OCI-LY7 (cell line): ENCODE results near the gene ATP2A3. TPM values are rescaled to one million over a fixed set of nuclear protein-coding genes. Genes with fewer than 3 reads are reported as not detected.

Source experiments
- BruUV-seq: library from RNA; stranded (reverse); fragments of 400-500 nt; replicated peaks from 2 replicates; lab custom pipeline; 2021; lab: Mats Ljungman, UMichigan
- CTCF ChIA-PET: fragments of 300-600 bp; sonication (Branson Sonifier 250); formaldehyde crosslinking; loops from one replicate; lab custom pipeline; 2022; ENCODE audit warnings: antibody characterized with exemption; ENCODE audit not compliant: unreplicated experiment; lab: Charles Lee
- POLR2A ChIA-PET: fragments of 300-600 bp; sonication (Branson Sonifier 250); formaldehyde crosslinking; loops from one replicate; lab custom pipeline; 2022; ENCODE audit warnings: antibody characterized with exemption; lab: Charles Lee
- DNase-seq: peaks from one replicate; pipeline ENCODE4 v3.0.0-alpha.2; 2015; ENCODE audit warnings: low spot score
- H2AFZ ChIP-seq: fragments of 200-600 bp; sonication (generic), shearing (Covaris generic); 2 replicates; pipeline ENCODE4 v1.6.1; 2014; ENCODE audit warnings: mild to moderate bottlenecking, antibody characterized with exemption, low read length, moderate library complexity
- H3K27ac ChIP-seq: fragments of 200-600 bp; sonication (generic); 2 replicates; pipeline ENCODE4 v1.5.1; 2014; ENCODE audit warnings: mixed run types, low read depth, mild to moderate bottlenecking, moderate library complexity, low read length, inconsistent platforms; ENCODE audit not compliant: poor library complexity, severe bottlenecking
- H3K36me3 ChIP-seq: fragments of 200-600 bp; sonication (generic); 2 replicates; pipeline ENCODE4 v1.6.1; 2014; ENCODE audit warnings: mild to moderate bottlenecking, antibody characterized with exemption, low read length, moderate library complexity, mixed read lengths; ENCODE audit not compliant: insufficient read depth
- H3K4me1 ChIP-seq: fragments of 200-600 bp; sonication (generic); 2 replicates; pipeline ENCODE4 v1.5.1; 2014; ENCODE audit warnings: mild to moderate bottlenecking, low read length; ENCODE audit not compliant: insufficient read depth, poor library complexity, severe bottlenecking
- H3K4me2 ChIP-seq: fragments of 200-600 bp; sonication (generic); 2 replicates; pipeline ENCODE4 v1.6.1; 2014; ENCODE audit warnings: mild to moderate bottlenecking, low read length
- H3K4me3 ChIP-seq: fragments of 200-600 bp; sonication (generic); 2 replicates; pipeline ENCODE4 v1.5.1; 2014; ENCODE audit warnings: mild to moderate bottlenecking, low read depth, low read length; ENCODE audit not compliant: poor library complexity, severe bottlenecking
- H3K79me2 ChIP-seq: fragments of 200-600 bp; sonication (generic); 2 replicates; pipeline ENCODE4 v1.6.1; 2016; ENCODE audit warnings: low read depth, mild to moderate bottlenecking, low read length, moderate library complexity, mixed read lengths; ENCODE audit not compliant: insufficient read depth
- H3K9me2 ChIP-seq: fragments of 200-600 bp; sonication (generic); 2 replicates; pipeline ENCODE4 v1.6.1; 2016; ENCODE audit warnings: mild to moderate bottlenecking, low read length, mixed read lengths; ENCODE audit not compliant: insufficient read depth
- H3K9me3 ChIP-seq: fragments of 200-600 bp; sonication (generic); 2 replicates; pipeline ENCODE4 v1.6.1; 2014; ENCODE audit warnings: mild to moderate bottlenecking, mixed run types, low read length, mixed read lengths
- H4K20me1 ChIP-seq: fragments of 200-600 bp; sonication (generic); 2 replicates; pipeline ENCODE4 v1.6.1; 2014; ENCODE audit warnings: mild to moderate bottlenecking, antibody characterized with exemption, low read length, moderate library complexity, mixed read lengths; ENCODE audit not compliant: insufficient read depth
- CTCF ChIP-seq: fragments of 200-600 bp; sonication (generic); conservative IDR thresholded peaks from 2 replicates; pipeline ENCODE4 v1.5.1; 2014; ENCODE audit warnings: mild to moderate bottlenecking, antibody characterized with exemption, low read length, moderate library complexity, mixed read lengths
- EZH2phosphoT487 ChIP-seq: fragments of 200-600 bp; sonication (generic); IDR thresholded peaks from 2 replicates; pipeline ENCODE4 v1.6.1; 2018; ENCODE audit warnings: low read depth, borderline replicate concordance, mild to moderate bottlenecking, mixed run types, antibody characterized with exemption, low read length, moderate library complexity, mixed read lengths
- intact Hi-C: fragments of 100-400 bp; cut with micrococcal nuclease; formaldehyde crosslinking; loops from one replicate; pipeline ENCODE4 v1.10.0; 2022; ENCODE audit not compliant: unreplicated experiment
- total RNA-seq, 2 experiments: library from RNA; depleted of rRNA in 1 of 2; stranded (reverse); fragments of >200 nt in 1 of 2; shearing (Covaris generic) in 1 of 2; gene quantifications; 2 replicates each; pipeline ENCODE4 v1.2.3, GENCODE V29; 2014 to 2022

The ATP2A3 gene
- total RNA-seq, 2 experiments from 2014 or later: 108 to 353 TPM

DNA sequence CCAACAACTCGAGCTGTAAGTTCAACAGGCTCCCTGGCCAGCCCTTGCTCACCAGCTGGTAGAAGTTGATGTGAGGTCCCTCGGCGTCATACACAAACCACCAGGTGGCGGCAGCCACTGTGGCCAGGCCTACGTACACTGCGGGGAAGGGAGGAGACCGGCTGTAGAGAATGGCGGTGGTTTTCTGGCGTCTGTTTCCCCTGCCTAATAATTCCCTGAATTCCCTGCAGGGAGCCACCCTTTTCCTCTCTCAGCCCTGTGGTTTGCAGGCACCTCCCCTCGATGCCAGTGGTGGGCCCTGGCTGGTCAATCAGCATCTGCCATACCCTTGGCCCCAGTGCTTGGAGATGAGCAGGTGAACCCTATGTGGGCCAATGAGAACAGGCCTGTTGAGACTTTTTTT, 29.1 kb downstream of the ATP2A3 start:
- Histone ChIP-seq H3K9me3 (no peaks in the 10 kb centered on the region), H3K9me2 (no peaks in the 10 kb centered on the region), H3K4me3 (no peak overlapping the region), H3K4me1 (no peaks in the 10 kb centered on the region), H3K36me3 (peaks cover 100% of the 10 kb centered on the region), H4K20me1 (no peaks in the 10 kb centered on the region), H3K4me2 (no peak overlapping the region), H3K79me2 (no peaks in the 10 kb centered on the region), H3K27ac (no peak overlapping the region), H2AFZ (no peak overlapping the region)
- TF ChIP-seq EZH2phosphoT487 (no peak), CTCF (peak; percentile 73)
- peak; percentile 71 for DNase-seq
- POLR2A ChIA-PET: no interaction called here
- intact Hi-C loops: loop anchor here (1.0 to 2.0 kb wide), 2 partner anchors 30 to 69 kb away; partner anchors contain the start of gene ATP2A3
- BruUV-seq: no TSS peak
- CTCF ChIA-PET: no interaction called here

DNA sequence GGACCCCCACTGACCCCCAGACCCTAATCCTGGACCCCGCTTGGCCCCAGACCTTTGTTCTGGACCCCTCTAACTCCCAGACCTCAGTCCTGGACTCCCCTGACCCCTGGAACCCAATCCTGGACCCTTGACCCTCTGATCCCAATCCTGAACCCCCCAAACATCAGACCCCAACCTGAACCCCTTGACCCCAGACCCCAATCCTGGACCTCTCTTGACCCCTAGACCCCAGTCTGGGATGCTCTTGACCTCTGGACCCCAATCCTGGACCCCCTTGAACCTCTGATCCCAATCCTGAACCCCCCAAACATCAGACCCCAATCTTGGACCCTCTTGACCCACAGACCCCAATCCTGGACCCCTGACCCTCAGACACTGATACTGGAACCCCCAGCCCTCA, 34.5 kb downstream of the ATP2A3 start:
- peaks cover 97% of the 10 kb centered on the region for H3K36me3 ChIP-seq
- H3K4me1 ChIP-seq: no peaks in the 10 kb centered on the region
- no peak overlapping the region for H3K4me3 ChIP-seq
- H3K27ac ChIP-seq: no peak overlapping the region
- no peak overlapping the region for H2AFZ ChIP-seq
- H3K4me2 ChIP-seq: no peak overlapping the region
- POLR2A ChIA-PET: no interaction called here
- H3K9me2 ChIP-seq: no peaks in the 10 kb centered on the region
- TF ChIP-seq CTCF (no peak), EZH2phosphoT487 (no peak)
- intact Hi-C loops: no loop called here
- no peaks in the 10 kb centered on the region for H3K79me2 ChIP-seq
- H4K20me1 ChIP-seq: no peaks in the 10 kb centered on the region
- no peak for DNase-seq
- BruUV-seq: no TSS peak
- H3K9me3 ChIP-seq: no peaks in the 10 kb centered on the region
- CTCF ChIA-PET: no interaction called here

DNA sequence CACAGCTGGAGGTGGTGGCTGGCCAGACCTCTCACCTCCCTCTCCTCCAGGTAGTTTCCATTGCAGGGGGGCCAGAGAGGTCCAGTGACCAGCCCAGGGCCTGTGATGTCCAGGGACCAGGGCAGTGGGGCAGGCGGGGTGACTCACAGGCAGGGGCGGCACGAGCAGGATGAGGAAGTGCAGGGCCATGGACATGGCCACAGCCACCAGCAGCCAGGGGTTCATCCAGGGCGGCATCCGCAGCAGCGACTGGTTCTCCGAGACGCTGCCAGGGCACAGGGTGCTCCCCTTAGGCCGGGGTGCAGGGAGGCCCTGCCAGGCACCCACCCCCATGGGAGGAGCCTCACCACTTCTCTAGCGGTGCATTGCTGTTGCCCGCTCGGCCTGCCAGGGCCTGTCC, 35.1 kb downstream of the ATP2A3 start:
- ChIA-PET POLR2A (interaction anchor here (0.6 kb wide), 1 partner anchor 9 kb away, joined by 3 read pairs; no protein-coding TSS in a partner anchor), CTCF (no interaction called here)
- Histone ChIP-seq H3K79me2 (no peaks in the 10 kb centered on the region), H3K4me1 (no peaks in the 10 kb centered on the region), H3K4me2 (no peak overlapping the region), H3K4me3 (no peak overlapping the region), H4K20me1 (no peaks in the 10 kb centered on the region), H3K9me3 (no peaks in the 10 kb centered on the region), H3K9me2 (no peaks in the 10 kb centered on the region), H3K27ac (no peak overlapping the region), H3K36me3 (peaks cover 97% of the 10 kb centered on the region), H2AFZ (no peak overlapping the region)
- no peak for DNase-seq
- intact Hi-C loops: no loop called here
- TF ChIP-seq EZH2phosphoT487: no peak
- no peak for TF ChIP-seq CTCF
- no TSS peak for BruUV-seq
